Left kidney (tissue), 2 donors: ENCODE results near the gene DGLUCY. TPM values are rescaled to one million over a fixed set of nuclear protein-coding genes. Genes with fewer than 3 reads are reported as not detected.
"Not testable (repeated sequence)": the region's sequence is repeated elsewhere in the genome, so short reads cannot be mapped to it uniquely, and the experiment has no call there.

ENCODE experiments used
- DNase-seq: peaks from one replicate; pipeline ENCODE4 v3.0.0-alpha.2; 2013
- polyA plus RNA-seq: library from polyadenylated mRNA; unstranded; fragments of 120-200 nt; gene quantifications from one replicate; pipeline ENCODE4 v1.2.1, GENCODE V29; 2013; ENCODE audit not compliant: insufficient read length

DGLUCY gene
- polyA plus RNA-seq, 1 donor = 78.7 TPM

DNA sequence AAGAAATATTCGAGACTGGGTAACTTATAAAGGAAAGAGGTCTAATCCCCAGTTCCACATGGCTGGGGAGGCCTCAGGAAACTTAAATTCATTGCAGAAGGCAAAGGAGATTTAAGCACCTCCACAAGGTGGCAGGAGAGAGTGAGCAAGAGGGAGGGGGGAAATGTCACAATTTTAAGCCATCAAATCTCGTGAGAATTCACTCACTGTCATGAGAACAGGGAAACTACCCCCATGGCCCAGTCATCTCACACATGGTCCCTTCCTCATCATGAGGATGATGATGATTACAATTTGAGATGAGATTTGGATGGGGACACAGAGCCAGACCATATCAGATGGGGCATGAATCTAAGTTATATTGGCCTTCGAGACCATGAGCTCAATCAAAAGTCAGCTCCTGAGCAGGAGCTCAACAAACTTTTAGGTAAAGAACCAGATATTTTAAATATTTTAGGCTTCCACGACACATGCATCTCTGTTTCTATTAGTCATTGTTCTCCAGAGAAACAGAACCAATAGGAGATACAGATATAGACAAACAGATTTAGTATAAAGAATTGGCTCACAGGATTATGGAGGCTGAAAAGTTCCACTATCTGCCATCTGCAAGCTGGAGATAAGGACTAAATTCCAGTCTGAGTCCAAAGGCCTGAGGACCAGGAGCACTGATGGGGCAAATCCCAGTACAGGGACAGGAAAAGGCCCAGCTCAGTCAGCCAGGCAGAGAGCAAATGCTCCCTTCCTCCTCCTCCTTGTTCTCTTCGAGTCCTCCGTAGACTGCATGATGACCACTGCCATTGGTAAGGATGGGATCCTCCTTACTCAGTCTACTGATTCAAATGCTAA is 24.9 kb downstream of the DGLUCY start:
- no peak for DNase-seq

DNA sequence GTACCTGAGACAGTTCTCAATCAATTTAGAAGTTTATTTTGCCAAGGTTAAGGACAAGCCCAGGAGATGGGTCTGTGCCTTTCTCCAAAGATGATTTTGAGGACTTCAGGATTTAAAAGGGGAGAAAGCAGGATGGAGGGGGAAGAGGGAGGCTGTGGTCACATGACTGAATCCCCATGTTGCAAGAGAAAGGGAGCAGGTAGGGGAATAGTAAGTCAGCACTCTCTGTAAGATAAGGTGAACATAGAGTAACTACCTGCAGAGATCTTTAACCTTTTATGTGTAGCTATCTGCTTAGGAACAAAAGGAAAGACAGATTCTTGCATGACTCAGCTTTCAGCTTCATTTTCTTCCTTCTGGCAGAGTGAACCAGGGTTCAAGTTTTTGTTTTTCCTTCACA is 25.9 kb downstream of the DGLUCY start:
- no peak for DNase-seq

- DNase-seq = no peak
Observed at GRCh38 chr14:91140672-91141071, 26.8 kb downstream of the DGLUCY start.

- no peak for DNase-seq
Observed at GRCh38 chr14:91142214-91142668, 28.4 kb downstream of the DGLUCY start.

DNA sequence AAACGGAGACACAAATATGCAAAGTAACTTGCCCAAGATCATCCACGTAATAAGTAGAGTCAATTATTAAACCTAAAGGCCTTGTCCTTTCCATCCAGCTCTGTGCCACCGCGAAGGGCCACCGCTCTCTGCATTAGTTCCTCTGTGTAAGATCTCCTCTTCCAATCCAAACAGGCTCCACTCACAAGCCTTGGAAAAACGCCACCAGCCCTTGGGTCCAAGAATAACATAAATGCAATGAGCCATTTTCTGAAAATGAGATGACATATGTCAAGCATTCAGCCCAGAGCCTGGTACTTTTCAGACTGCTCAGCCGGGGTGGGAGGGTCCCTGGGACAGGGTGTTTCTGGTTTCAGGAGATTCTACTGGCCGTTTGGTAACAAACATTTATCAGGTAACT is 30.0 kb downstream of the DGLUCY start:
- no peak for DNase-seq

GRCh38 chr14:91144425-91145145 is 30.7 kb downstream of the DGLUCY start:
- DNase-seq = no peak

- no peak for DNase-seq
Observed at GRCh38 chr14:91145391-91146160, 31.7 kb downstream of the DGLUCY start.

DNA sequence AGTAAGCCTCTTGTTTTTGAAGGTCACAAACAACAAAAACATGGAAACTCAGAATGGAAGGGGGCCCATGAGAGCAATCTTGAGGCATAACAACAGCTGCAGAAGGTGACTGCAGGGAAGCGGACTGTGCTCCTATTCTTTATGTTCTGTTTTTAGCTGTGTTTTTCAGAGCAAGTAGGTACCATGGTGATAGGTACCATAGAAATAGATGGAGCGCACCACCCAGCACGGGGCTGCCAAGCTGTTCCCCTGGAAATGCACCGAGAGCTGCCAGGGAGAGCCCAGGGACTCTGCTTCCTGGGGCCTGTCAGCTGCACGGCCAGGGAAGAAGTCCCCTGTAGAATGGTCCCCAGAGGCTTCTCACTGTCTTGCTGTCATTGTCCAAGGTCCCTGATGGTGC is 32.8 kb downstream of the DGLUCY start:
- DNase-seq = no peak

DNA sequence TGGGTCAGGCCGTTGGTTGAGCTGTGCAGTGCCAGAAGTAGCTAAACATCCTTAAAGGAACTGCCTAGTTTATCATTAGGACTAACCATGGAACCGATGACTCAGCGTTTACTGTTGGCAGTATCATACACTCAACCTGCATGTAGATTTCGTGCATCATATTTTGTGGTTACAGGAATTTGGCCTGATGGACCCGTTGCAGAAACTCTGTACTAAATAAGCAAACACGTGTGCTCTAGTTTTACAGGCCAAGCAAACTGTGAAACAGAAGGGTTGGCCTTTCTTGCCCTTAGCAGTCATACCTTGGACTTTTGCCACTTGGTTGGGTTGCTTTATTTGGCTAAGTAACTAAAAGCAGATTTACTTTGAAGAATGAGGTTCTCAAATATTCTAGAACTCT is 35.6 kb downstream of the DGLUCY start:
- DNase-seq = no peak

- DNase-seq = no peak
Observed at GRCh38 chr14:91152499-91152898, 38.6 kb downstream of the DGLUCY start.

DNA sequence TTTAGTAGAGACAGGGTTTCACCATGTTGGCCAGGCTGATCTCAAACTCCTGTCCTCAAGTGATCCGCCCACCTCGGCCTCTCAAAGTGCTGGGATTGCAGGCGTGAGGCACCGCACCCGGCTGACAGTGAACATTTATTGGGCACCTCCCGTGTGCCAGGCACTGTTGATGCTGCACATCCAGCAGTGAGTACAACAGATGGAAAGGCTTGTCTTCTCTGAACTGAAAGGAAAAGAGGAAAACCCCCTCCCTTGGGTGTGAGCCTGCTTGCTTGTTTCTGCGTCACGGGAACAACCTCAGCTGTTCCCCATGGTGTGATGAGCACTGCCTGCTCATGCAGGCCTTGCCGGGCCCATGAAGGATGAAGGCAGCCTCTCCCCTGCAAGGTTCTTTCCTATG is 39.5 kb downstream of the DGLUCY start:
- no peak for DNase-seq

GRCh38 chr14:91154851-91155625 is 41.2 kb downstream of the DGLUCY start:
- peak; percentile 62 for DNase-seq

- no peak for DNase-seq
Observed at GRCh38 chr14:91155626-91156089, 41.8 kb downstream of the DGLUCY start.

DNA sequence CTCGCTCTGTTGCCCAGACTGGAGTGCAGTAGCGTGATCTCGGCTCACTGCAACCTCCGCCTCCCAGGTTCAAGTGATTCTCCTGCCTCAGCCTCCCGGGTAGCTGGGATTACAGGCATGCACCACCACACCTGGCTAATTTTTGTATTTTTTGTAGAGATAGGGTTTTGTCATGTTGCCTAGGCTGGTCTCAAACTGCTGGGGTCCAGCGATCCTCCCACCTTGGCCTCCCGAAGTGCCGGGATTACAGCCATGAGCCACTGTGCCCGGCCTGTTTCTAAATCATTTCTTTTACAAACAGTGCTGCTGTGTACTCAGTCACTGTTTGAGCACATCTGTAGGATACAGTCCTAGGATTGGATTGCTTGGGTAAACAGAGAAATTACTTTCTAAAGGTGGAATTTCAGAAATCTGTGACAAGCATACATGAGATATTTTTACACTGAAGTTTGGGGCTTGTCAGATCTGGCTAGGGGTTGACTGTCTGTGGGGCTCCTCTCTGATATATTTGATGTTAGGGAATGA is 42.3 kb downstream of the DGLUCY start:
- DNase-seq = not testable (repeated sequence)

DNA sequence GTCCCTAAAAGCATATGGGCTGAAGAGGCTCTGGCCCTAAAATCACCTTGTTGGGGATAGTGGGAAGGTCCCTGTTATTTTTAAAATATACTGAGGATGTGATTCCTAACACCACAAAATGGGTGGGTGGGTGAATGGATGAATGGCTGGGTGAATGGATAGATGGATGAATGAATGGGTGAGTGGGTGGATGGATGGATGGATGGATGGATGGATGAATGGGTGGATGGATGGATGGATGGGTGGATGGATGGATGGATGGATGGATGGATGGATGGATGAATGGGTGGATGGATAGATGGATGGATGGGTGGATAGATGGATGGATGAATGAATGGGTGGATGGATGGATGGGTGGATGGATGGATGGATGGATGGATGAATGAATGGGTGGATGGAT is 43.0 kb downstream of the DGLUCY start:
- DNase-seq = not testable (repeated sequence)

DNA sequence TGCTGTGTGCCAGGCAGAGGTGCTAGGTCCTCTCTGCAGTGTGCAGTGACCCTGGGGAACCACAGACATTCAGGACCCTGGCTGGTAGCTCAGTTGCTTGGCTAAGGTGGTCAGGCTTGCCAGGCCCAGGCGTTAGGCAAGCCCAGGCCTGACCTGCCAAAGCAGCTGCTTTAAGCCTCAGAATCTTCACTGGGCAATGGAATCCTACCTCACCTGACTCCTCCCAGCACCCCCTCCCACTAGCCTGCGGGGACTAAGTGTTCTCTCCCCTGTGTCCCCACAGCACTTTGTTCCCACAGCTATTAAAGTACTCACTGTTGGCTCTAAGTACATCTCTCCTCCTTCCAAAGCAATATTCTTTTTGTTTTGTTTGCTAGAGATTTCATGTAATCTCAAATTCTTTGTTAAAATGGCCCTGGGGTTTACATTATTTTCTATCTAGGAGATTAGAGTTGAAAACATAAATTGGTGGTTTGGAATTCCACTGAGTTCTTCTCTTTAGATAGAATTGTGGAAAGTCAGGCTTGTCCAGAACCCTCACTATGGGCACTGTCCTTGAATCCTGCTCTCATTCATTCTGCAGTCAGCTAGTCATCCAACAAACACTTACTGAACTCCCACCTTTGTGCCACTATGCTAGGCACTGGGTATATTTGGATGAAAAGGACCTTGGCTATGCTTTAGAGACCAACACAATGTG is 44.4 kb downstream of the DGLUCY start:
- no peak for DNase-seq

DNA sequence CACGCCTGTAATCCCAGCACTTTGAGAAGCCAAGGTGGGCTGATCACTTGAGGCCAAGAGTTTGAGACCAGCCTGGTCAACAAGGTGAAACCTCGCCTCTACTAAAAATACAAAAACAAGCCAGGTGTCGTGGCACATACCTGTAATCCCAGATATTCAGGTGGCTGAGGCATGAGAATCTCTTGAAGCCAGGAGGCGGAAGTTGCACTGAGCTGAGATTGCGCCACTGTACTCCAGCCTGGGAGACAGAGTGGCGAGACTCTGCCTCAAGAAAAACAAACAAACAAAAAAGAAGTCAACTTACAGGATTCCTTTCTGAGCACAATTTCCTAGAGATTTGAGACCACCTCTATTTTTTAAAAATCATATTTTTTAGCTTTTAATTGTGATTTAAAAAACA is 45.3 kb downstream of the DGLUCY start:
- DNase-seq = no peak

DNA sequence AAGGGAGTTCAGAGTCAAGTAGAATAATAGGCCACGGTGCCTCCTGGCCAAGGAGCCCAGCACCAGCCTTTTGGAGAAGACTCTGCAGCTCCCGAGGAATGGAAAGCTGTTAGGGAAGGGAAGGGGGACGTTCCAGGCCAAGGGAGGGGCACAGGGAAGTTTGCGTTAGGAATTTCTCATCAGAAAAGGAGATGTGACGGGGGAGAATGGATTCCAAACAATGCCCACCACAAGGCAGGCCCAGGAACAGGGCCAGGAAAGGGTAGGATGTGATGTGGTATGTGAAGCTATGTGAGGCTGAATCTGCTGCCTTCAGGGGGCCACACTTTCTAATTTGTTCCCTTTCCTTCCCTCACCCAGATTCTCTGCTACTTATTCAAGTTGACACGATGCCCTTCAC is 46.0 kb downstream of the DGLUCY start:
- DNase-seq = no peak

- DNase-seq = no peak
Observed at GRCh38 chr14:91163316-91163715, 49.4 kb downstream of the DGLUCY start.

- no peak for DNase-seq
Observed at GRCh38 chr14:91164676-91165075, 50.8 kb downstream of the DGLUCY start.

- no peak for DNase-seq
Observed at GRCh38 chr14:91167380-91167770, 53.5 kb downstream of the DGLUCY start.
